HUDEP-2 (cell line): ENCODE results near the gene ETS1.
"Not testable (repeated sequence)": the region's sequence is repeated elsewhere in the genome, so short reads cannot be mapped to it uniquely, and the experiment has no call there.

Experiments
- DNase-seq, 76 experiments: peaks; one replicate each; lab custom pipeline; 2025; ENCODE audit not compliant: unreplicated experiment in 76 of 76; lab: John Stamatoyannopoulos, UW

Gene ETS1

DNA sequence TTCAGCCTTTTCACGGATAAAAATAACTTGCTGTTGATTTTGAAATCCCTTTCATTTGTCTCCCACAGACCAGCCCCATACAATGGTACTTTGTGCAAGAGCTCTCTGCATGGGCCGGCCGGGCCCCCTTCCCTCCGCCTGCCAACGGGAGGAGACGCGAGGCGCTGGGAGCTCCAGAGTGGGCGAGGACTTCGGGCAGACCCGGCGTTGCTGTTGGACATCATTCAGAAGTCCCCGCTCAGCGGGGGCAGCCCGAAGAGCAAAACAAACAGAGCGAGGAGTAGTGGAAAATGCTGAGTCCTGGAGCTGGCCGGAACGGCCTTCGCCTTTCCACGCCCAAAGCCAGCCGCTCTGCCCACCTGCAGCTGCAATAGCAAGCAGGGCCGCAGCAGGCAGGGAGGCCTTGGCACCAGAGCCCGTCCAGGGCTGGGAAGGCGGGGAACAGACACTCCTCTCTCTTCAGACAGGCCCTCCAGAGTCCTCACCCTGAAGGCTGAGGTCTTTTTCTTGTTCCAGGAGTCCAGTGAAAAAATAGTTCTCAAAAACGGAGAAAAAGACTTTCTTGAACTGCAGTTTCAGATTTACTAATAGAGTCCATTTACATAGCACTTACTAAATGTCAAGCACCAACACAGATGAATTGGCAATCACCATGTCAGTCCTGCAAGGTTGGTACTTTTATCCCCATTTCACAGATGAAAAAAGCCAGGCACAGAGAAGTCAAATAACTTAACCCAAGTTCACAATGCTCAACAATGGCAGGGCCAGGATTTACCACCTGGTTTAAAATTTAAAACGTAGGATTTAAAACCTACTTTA, 135.5 kb downstream of the ETS1 start:
- DNase-seq = no peak

DNA sequence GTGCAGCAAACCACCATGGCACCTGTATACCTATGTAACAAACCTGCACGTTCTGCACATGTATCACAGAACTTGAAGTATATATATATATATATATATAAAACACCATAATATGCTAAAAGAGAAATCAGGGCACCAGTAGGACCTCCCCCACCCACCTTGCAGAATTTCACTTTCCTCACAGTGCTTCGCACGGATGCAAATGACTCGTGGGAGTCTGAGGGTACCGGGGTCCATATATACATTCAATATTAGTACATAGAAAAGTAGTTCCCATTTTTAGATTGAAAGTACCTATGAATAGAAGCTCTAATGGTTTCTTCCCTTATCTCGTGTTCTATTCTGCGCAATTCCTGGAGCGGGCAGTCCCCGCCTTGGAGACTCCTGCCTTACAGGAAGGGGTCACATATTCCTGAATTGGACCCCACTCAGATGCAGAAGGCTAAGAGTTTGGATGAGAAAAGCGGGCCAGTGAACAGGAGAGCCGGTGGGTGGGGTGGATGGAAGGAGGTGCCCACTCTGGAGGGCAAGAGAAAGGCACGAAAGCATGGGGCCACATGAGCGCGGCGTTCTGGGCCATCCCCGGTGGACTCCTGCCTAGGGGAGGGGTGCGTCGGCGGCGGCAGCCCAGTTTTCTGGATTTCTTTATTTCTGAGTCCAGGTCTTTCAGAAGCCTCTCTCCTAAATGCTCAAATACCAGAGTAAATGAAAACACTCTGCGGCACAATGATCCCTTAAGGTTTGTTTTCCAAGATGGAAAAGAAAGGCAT, 136.3 kb downstream of the ETS1 start:
- no peak for DNase-seq

DNA sequence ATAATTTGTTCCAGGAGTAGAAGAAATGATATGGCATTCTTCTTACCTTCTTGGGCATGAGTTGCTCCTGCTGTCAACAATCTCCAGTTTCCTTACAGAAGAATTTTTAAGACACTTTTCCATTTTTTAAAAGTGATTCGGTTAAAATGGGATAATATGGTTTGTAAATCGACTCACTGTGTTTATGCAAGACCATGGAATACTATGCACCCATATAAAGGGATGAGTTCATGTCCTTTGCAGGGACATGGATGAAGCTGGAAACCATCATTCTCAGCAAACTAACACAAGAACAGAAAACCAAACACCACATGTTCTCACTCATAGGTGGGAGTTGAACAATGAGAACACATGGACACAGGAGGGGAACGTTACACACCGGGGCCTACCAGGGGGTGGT, 136.9 kb downstream of the ETS1 start:
- DNase-seq = not testable (repeated sequence)

DNA sequence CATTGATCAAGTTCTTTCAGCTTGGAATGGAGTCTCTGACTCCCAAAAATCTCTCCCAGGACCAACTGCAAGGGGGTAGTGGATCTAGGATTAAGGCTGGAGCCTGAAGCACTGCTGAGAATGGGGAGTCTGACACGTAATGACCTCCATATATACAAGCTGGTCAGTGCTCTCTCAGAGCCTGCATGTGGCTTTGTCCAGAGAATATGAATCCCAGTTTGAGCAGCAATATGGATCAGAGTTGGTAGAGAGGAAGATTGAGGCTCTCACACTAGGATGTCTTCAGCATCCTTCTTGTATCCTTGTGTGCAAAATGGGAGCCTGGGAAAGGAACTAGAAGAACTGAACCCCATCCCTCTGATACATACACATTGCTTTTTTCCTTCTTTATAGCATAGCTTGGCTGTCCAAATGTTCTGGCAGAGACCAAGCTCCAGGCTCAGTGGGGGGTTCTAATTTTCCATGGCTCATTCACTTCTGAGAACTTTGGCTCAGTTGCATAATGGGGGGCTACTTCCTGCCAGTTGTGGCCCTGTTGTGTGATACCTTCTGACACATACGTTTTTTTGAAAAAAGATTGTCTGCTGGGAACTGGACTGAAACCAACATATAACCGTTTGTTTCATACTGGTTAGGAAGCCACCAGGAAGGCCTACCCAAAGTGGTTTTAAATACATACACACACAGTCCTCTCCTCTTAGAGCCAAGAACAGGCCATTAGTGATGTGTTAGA, 138.2 kb downstream of the ETS1 start:
- DNase-seq = no peak

DNA sequence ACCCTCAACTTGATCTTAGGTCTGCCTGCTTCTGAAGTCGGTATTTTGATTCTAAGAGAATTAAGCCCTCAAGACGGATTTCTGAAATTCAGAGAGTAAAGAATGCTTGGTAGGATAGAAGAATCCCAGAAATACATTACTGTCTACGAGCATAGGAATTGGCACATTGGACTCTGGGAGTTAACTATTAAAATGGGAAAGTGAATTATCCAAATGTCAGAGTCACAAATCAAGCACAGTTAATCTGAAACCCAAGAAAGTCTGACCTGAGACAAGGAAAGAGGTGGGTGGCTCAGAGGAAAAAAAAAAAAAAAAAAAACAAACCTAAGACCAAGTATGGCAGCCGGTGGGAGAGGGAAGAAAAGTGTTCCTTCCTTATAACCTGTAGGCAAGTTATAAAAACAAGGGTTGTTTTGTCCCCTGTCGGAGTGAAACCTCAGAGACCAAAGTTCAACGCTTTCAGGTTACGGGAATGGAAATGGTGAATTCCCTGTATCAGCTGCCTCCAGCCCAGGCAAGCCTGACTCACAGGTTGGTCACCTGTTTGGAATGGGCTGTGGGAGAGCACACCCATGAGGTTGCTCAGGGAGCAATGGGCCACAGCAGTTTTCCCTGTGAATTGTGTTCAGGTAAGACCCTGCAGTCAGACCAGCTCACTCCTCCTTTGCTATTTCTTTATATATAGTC, 139.0 kb downstream of the ETS1 start:
- no peak for DNase-seq

DNA sequence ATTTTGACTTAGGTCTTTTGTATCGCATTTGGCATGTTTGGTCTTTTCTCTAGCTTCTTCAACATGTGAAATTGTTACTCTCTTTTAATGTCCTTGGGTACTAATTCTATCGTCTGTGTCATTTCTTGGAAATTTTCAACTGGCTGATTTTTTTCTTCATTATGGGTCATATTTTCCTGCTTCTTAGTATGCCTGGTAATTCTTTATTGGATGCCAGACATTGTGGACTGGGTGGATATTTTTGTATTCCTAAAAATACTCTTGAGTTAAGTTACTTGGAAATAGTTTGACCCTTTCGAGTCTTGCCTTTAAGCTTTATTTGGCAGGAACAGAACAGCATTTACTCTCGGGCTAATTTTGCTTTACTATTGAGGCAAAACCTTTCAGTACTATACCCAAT, 140.1 kb downstream of the ETS1 start:
- no peak for DNase-seq

DNA sequence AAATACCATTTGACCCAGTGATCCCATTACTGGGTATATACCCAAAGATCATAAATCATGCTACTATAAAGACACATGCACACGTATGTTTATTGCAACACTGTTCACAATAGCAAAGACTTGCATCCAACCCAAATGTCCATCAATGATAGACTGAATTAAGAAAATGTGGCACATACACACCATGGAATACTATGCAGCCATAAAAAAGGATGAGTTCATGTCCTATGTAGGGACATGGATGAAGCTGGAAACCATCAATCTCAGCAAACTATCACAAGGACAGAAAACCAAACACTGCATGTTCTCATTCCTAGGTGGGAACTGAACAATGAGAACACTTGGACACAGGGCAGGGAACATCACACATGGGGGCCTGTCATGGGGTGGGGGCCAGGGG, 141.4 kb downstream of the ETS1 start:
- not testable (repeated sequence) for DNase-seq

DNA sequence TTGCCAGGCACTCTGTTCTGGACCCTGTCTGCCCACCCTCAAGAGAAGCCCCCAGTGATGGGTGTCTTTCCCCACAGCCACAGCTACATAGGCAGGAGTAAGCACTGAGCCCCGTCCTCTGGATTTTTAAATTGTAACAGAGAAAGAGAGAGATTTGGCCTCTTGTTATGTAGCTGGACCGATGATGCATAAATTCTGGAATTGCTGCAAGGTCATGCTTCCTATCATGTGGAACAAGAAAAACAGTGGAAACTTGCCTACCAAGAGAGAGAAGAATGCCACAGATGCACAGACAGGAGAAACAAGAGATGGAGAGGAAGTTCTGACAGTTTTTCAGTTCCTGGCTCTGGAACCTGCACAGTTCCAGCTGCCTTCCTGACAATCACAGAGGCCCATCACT, 150.2 kb downstream of the ETS1 start:
- no peak for DNase-seq

DNA sequence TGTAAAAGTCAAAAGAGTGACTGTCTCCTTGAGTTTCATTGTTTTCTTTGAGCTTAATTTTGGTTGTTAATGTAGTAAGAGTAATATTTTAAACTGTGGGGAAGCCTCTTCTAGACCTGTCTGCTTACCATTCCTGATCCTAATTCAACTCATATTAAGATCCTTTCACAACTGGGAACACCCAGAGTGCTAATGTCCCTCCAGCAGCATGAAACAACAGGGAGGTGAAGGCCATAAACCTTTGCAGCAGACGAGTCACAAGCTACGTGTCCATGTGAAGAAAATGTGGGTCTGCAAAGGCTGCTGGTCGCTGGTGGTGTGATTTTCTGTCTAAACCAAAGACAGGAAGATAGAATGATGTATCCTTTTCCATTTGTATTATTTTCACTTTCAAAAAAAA, 152.5 kb downstream of the ETS1 start:
- DNase-seq = no peak

DNA sequence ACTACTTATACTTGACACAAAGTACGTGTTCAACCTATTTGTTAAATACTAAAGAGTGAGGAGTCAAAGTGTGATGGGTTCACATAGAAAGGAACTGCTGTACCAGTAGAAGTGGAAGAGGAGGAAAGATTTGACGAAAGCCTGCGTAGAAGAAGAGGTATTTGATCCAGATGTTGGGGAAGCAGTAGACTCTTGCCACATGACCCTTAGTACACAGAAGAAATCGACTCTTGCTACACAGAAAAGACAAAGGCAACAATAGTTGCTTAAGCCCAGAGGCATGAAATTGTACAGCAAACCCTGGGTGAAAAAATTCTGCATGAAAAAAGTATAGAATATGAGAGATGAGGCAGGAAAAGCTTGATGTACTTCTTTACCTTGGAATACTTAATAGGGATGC, 152.9 kb downstream of the ETS1 start:
- DNase-seq = no peak

DNA sequence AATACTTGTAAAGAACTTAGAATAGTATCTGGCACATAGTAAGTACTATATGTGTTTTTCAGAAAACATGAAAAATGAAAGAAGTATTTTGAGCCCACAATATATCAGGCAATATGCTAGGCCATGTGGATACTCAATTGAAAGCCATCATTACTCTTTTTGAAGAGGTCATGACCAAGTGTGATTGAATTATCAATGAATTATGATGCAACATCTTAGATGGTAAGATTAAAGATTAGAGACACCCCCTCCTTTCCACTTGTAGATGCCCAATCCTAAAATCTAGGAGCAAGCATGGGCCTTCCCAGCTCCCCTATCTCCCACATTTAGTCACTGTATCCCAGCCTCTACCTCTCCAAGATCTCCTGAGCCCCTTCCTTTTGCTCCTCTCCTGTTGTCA, 154.4 kb downstream of the ETS1 start:
- no peak for DNase-seq

DNA sequence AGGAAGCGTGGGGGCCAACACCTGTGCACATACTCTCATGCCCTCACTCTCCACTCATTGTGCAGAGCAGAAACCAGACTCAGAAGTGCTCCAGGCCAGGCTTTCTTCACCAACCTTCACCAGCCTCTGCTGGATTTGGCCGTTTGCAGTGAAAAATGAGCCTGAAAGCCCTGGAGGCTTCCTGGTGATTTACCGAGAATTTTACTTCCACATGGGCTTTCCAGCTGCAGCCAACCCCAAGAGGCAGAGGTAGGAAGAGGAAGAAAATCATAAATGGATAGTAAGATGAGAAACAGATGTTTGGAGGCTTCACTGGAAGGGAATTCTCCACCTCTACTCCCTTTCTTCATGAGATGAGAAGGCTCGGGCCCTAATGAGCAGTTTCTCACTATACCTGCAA, 155.4 kb downstream of the ETS1 start:
- no peak for DNase-seq

DNA sequence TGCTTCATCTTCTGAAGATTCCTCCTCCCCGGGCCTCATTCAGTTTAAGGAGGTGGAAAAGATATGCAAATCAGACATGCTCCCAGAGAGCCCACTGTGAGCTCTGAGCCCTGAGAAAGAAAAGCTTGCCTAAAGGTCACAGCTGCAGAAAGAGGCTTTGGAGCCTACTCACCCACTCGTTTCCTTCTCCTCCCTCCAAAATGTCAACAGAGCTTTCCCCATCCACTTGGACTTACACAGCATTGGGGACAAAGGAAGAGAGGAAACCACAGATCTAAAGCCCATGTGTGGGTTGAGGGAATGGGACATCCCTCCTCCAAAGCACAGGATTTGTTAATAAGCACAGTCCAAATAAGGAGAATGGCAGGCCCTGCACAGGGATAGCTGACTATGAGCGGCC, 158.4 kb downstream of the ETS1 start:
- DNase-seq = no peak

DNA sequence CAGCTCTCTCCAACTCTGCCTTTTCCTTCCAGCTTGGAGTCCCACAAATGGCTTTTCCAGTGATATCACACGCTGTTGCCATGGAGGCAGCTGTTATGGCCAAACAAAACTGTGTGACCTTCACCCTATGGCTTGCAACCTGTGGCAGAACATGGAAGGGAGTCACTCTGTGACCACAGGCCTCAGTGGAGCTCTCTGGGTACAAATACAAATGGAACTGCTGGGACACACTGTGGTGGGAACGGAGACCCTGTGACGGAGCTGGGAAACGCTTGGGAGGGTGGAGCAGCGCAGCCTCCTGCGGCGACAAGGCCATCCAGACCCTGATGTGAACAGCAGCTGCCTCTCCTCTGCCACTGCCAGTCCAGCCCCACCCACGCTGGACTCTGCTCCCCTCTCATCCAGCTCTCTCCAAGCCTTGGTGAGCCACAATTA, 162.5 kb downstream of the ETS1 start:
- DNase-seq = no peak

DNA sequence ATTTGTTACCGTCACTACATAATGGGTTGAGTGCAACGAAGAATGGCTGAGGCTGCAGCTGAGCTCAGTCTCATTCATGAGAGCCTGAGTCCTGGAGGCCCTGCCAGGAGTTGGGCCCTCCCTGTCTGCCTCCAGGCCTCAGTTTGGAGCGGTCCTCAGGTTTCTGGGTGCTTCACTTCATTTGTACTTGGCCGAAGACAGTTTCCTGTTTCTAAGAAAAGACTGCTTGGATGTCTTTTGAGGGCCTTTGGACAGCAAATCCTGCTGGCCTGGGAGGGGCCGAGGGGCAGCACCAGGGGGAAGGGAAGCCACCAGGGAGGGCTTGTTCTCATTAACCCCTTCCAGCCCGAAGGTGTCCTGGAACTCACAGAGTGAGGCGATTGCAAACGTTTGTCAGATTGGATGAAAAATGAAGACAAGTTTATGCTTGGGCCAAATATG, 163.1 kb downstream of the ETS1 start:
- no peak for DNase-seq

DNA sequence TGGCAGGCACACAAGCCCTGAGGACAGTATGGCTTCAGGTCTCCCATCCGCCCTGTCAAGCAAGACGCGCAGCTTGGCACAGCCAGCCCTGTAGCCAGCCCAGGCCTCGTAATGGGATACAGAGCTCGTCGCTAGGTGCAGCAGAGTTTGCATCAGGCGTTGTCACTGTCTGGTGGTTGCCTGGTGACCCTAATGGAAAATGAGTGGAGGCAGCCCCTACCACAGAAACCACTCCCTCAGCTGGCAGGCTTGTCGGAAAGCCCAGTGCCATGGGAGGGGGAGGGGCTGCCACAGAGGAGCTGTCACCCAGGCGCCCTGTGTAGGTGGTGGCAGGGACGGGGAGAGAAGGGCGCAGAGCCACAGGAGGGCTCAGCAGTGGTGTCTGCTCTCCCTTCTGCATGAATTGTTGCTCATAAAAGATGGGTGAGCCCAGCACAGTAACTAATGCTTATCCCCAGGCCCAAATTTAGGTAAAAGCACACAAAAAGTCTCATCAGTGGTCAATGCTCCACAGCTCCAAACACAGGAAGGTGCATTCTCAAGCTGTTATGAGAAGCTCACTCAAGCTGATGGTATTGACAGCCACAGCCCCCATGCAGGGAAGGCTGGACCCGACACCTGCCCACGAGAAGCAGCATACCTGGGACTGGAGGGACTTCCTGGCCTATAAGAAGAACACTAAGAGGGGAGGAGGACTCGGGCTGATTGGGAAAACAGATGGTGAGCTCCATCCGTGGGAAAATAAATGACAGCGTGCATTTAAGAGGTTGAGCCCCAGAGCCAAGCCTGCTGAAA, 164.6 kb downstream of the ETS1 start:
- peak in 1 of 76 experiments; percentile 4 for DNase-seq

DNA sequence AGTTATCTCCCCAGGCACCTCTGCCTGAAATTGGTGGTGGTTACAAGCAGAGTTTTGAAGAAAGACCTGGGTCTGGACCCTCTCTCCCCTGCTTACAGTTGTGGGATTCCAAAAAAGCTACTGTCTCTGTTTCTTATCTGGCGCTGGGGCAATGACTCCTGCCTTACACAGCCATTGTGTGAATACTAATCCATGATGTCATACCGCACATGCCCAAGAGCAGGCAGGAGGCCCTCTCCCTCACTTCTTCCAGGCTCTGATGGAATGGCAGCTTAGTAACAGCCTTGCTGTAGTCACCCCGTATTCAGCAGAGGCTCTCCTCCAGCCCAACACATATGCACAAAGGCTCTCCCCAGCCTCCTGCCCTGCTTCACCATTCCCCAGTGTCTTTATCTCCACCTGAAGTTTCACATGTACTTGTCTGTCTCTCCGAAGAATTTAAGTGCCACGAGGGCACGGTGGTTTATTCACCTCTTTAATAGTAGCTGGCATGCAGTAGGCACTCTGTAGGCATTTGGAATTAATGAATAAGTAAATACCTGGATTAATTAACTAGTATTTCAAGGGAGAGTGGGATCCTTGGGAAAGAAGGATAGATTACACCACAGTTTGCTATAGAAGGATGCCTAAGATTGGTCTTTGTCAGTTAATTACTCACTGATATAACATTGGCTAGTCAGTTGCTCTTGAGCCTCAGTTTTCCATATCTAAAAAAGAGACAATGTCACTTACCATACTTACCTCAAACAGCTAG, 165.6 kb downstream of the ETS1 start:
- no peak for DNase-seq

DNA sequence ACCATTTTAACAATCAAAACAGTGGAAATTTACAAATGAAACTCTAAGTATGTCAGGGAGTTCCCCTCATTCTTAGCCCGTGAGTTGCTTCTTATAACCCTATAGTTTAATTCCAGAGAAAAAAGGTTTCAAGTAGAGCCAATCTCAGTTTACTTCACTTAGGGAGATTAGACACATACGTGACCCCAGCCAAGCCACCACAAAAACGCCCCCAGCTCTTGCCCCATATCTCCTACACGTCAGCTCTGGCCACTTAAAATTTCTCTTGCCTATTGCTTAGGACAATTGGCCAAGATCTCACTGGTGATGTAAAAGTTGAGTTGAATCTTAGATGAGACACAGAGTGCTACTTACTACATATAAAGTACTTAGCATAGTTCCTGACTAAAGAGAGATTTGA, 166.4 kb downstream of the ETS1 start:
- no peak for DNase-seq

DNA sequence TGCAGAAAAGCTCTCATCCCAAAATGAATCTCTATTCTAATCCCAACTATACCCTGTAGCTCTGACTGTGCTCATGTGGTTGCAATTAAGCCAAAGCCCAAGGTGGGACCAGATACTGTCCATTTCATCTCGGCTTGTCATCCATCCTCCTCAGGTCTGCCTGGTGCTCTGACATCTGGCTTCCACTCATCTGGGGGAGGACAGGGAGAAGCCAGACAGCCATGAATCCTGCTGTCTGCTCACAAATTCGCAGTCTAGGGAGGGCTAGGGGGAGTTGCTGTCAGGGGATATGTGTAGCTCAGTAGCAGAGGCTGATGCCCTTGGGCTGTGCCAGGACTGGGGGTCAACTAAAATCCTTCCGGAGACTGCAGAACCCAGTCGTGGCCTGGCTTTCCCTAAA, 167.1 kb downstream of the ETS1 start:
- DNase-seq = no peak
